Choroid plexus epithelial cell (primary cell): Measurements from ENCODE around the gene P2RX5.
A peak's percentile ranks its signal among the peaks of the same experiment; 100 is the strongest.

ENCODE experiments used
- DNase-seq: peaks from one replicate; pipeline ENCODE4 v3.0.0-alpha.2; 2010; ENCODE audit warnings: low read depth
- H3K4me3 ChIP-seq: 2 replicates; pipeline ENCODE4 v1.5.1; 2011; ENCODE audit warnings: low read depth, mild to moderate bottlenecking, control low read depth, low read length, moderate library complexity
- TF ChIP-seq, protein P1 (sequence below): conservative IDR thresholded peaks from 2 replicates; pipeline ENCODE4 v1.5.1; 2011; ENCODE audit warnings: low read depth, mild to moderate bottlenecking, control low read depth, inconsistent platforms, low read length, moderate library complexity

The P2RX5 gene

DNA sequence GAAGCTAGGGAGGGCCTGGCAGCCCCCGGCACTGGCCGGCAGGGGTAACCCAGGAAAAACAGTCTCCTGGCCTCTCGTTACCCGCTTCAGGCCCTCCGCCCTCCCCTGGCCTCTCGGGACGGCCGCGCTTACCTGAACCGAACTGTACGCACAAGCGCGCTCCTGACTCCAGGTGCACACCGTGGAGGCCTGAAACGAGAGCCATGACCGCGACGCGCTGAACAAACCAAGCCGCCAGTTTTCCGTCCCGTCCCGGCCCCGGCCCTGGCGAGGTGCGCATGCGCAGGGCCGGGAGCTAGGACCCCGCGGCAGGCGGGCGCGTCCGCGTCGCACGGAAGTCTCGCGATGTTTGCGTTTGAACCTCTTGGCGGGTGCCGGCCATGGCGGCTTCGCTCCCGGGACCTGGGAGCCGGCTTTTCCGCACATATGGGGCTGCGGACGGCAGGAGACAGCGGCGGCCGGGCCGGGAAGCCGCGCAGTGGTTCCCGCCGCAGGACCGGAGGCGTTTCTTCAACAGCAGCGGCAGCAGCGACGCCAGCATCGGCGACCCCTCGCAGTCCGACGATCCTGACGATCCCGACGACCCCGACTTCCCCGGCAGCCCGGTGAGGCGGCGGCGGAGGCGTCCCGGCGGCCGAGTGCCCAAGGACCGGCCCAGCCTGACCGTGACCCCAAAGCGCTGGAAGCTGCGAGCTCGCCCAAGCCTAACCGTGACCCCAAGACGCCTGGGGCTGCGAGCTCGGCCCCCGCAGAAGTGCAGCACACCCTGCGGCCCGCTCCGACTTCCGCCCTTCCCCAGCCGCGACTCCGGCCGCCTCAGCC, 27.8 kb upstream of the P2RX5 start, which contains the start of gene HASPIN:
Gene HASPIN (plus strand): TSS at position 348 of the 822 bp plus-strand sequence. CDS start 33 bp downstream, at position 381.
- peak; percentile 89 for DNase-seq
- TF ChIP-seq, protein P1, sequence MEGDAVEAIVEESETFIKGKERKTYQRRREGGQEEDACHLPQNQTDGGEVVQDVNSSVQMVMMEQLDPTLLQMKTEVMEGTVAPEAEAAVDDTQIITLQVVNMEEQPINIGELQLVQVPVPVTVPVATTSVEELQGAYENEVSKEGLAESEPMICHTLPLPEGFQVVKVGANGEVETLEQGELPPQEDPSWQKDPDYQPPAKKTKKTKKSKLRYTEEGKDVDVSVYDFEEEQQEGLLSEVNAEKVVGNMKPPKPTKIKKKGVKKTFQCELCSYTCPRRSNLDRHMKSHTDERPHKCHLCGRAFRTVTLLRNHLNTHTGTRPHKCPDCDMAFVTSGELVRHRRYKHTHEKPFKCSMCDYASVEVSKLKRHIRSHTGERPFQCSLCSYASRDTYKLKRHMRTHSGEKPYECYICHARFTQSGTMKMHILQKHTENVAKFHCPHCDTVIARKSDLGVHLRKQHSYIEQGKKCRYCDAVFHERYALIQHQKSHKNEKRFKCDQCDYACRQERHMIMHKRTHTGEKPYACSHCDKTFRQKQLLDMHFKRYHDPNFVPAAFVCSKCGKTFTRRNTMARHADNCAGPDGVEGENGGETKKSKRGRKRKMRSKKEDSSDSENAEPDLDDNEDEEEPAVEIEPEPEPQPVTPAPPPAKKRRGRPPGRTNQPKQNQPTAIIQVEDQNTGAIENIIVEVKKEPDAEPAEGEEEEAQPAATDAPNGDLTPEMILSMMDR, result peak; percentile 48
- peak within 1 kb of the TSS; percentile 98 for H3K4me3 ChIP-seq

DNA sequence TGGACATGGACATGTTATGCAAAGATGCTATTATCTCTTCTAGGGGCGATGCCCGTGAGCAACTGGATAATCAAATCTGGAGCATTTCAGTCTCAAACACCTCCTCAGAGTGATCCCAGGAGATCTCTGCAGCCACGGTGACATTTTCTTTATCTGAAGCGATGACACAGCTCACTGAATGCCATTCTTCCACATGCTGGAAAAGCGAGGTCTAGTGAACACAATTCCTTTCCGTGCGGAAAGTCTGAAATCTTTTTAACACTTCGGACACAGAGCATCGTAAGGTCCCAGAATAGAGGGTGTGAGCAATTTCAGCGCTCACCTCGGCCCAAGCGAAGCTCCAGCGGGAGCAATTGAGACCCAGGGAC, 27.2 kb upstream of the P2RX5 start:
- no peak for DNase-seq
- H3K4me3 ChIP-seq, result peak overlapping the region; percentile 98
- TF ChIP-seq, protein P1, result no peak

DNA sequence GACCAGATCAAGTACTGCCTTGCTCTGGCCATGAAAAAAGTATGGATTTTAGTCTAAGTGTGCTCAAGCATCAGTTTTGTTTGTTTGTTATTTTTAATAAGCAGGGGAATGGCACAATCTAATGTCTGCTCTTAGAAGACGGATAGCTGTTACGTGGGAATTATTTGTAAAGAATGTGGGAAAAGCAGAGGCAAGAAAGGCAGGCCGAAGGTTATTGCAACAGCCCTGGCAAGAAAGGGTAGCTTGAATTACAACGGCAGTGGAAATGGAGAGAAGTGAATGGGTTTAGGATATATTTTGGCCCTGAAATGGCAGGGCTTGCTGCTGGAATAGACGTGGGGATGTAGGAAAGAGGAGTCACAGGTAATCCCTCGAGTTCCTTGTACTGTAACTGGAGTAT, 26.8 kb upstream of the P2RX5 start:
- DNase-seq, result peak; percentile 35
- peak overlapping the region; percentile 98 for H3K4me3 ChIP-seq
- TF ChIP-seq, protein P1, result no peak

DNA sequence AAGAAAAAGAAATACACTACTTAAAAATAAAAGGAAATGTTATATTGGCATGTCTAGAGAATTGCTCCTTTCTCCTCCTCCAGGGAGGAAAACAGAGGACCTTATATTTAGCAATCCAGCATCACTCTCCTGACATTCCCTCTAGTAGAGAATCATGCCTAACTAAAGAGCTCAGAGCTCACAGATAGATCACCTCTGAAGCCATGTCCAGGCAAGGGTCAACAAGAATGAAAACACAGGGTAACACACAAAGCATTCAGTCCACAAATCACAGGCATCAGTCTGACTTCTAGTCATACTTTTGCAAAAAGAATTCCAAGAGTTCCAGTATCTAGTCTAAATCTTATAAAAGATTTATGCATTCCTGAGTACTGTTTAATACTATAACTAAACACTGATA, 23.3 kb upstream of the P2RX5 start:
- DNase-seq, result no peak
- H3K4me3 ChIP-seq, result no peak overlapping the region
- TF ChIP-seq, protein P1, result no peak

DNA sequence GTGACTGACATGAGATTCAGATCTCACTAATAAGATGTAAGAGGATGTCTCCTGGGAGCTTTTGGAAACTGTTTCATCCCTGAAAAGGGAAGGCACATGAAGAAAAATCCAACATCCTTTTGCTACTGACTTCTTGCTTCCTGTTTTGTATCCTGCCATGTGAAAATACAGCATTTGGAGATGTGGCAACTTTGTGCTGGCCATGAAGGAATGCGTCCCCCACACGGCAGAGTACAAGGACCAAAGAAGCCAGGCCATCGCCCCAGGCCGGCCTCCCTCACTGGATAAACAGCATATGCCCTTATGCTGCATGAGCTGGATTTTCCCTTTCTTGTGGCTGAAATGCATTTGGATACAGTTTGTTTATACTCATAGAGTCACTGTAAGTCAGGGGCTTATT, 22.2 kb upstream of the P2RX5 start:
- DNase-seq, result no peak
- H3K4me3 ChIP-seq, result no peak overlapping the region
- TF ChIP-seq, protein P1, result no peak

DNA sequence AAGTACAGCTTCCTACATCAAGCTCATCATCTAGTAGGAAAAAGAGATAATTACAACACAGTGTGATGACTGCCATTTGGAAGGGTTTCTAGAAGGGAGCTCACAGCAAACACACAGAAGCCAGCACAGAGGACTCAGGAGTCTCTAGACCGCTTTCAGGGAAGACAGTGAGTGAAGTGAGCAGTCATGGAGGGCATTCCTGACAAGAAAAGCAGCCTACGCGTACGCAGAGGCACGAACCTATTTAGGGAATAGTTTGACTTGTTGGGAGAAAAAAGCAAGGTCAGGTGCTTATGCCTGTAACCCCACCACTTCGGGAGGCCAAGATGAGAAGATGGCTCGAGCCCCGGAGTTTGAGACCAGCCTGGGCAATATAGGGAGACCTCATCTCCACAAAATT, 19.3 kb upstream of the P2RX5 start:
- H3K4me3 ChIP-seq, result no peak overlapping the region
- DNase-seq, result no peak
- TF ChIP-seq, protein P1, result no peak

DNA sequence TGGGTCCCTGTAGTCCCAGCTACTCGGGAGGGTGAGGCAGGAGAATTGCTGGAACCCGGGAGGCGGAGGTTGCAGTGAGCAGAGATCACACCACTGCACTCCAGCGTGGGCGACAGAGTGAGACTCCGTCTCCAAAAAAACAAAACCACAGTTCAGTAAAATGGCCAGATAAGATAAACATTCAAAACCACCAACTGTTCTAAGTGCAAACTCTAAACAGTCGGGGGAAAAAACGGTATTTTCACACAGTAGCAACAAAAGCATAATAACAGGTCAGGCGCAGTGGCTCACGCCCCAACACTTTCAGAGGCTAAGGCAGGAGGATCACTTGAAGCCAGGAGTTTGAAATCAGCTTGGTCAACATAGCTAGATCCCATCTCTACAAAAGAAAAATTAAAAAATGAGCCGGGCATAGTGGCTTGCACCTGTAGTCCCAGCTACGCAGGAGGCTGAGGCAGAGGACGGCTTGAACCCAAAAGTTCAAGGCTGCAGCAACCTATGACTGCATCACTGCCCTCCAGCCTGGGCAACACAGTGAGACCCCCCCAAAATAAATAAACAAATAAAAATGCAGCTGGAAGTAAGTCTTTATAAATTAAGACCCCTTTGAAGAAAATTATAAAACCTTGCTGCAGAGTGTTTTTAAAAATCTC, 17.0 kb upstream of the P2RX5 start:
- TF ChIP-seq, protein P1, result no peak
- DNase-seq, result peak; percentile 38

More for the DNA sequence above, 17.0 kb upstream of the P2RX5 start:
- no peak overlapping the region for H3K4me3 ChIP-seq
